ENCODE measurements around the gene CASP8AP2.
"Not testable (repeated sequence)": the region's sequence is repeated elsewhere in the genome, so short reads cannot be mapped to it uniquely, and the experiment has no call there.

CASP8AP2 gene

GRCh38 chr6:89890845-89891528 is 61.3 kb downstream of the CASP8AP2 start:
- DNase-seq: not testable (repeated sequence)

- not testable (repeated sequence) for DNase-seq
These were observed 62.9 kb downstream of the CASP8AP2 start for GRCh38 chr6:89892577-89892976.

GRCh38 chr6:89894169-89894568 is 64.5 kb downstream of the CASP8AP2 start, which contains the start of gene GJA10:
Gene GJA10 (plus strand): TSS chr6:89894469. CDS start chr6:89894469, 0 bp downstream.
- DNase-seq: no peak

GRCh38 chr6:89895276-89895874 is 65.7 kb downstream of the CASP8AP2 start:
- DNase-seq: no peak

GRCh38 chr6:89910001-89910901 is 80.6 kb downstream of the CASP8AP2 start:
- not testable (repeated sequence) for DNase-seq

- no peak for DNase-seq
These were observed 81.2 kb downstream of the CASP8AP2 start for GRCh38 chr6:89910902-89911240.

GRCh38 chr6:89916136-89916920 is 86.6 kb downstream of the CASP8AP2 start:
- no peak for DNase-seq

GRCh38 chr6:89917216-89917615 is 87.5 kb downstream of the CASP8AP2 start:
- no peak for DNase-seq

- DNase-seq: no peak
These were observed 88.2 kb downstream of the CASP8AP2 start for GRCh38 chr6:89917801-89918366.

All from CD4-positive, alpha-beta T cell treated with Interferon gamma for 1 hour (primary cell).